HG03280 (cell line): ENCODE data around the gene MGAM2.
"Not testable (repeated sequence)": the region's sequence is repeated elsewhere in the genome, so short reads cannot be mapped to it uniquely, and the experiment has no call there.

Source experiments
- ATAC-seq: cut with Tn5 transposase; IDR thresholded peaks from one replicate; pipeline ENCODE4 v1.9.1; 2021; ENCODE audit warnings: mild to moderate bottlenecking, moderate library complexity; ENCODE audit not compliant: unreplicated experiment

MGAM2 gene

DNA sequence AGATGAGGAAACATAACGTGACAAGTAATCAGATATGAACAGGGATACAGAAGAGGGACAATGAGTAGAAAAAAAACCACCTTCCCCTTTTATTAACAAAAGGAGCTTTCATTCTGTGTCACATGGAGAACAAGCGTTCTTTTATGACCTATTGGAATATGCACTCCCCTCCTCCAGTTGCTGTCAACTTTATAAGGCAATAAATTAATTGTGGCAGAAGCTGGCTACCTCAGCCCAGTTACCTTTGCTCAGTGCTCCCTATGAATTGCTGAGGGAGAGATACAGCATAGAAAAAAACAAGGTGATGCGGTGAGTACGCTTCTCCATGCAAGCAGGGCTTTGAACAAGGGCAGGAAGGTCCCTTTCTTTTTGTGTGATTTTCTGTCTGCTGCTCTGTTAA is at the start of gene MGAM2:
MGAM2 (plus strand) TSS at position 220 of the 400 bp plus-strand sequence. CDS start 5,156 bp downstream, outside the sequence.
- no peak for ATAC-seq

DNA sequence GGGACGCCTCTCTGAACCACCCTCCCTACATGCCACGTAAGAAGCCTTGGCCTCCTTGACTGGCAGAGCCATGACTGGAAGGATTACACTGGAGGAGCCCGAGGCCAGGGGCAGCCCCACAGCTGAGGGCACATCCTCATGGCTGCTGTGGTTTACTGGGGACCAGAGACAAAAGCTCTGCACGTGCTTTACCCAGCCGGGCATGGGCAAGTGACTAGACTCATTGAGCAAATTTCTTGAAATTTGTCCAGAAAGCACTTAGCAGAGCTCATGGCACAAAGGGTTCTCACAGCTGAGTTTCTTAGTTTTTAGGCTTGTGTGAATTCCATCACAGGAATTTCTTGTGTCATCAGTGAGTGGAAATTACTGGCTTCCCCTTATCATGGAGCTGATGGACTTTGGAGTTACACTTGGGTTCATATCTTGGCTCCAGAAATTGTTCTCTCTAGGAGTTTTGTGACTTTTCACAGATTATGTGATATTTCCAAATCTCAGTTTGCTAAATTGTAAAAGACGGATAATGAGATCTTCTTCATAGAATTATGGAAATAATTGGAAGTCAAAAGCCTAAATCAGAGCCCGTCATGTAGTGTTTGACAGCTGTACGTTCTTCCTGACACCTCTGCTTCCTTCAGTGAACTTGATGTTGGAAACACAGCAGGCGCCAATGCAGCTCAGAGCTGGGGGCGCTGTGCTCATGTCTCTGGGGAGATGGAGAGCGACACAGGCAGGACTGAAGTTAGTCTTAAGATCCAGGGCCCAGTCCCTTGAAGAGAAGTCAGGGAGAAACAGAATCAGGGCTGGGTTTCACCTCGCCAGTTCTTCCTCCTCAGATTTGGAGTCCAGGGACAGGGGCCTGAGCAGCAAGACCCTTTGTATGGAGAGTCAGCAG is 47.7 kb upstream of the MGAM2 start:
- ATAC-seq = no peak

DNA sequence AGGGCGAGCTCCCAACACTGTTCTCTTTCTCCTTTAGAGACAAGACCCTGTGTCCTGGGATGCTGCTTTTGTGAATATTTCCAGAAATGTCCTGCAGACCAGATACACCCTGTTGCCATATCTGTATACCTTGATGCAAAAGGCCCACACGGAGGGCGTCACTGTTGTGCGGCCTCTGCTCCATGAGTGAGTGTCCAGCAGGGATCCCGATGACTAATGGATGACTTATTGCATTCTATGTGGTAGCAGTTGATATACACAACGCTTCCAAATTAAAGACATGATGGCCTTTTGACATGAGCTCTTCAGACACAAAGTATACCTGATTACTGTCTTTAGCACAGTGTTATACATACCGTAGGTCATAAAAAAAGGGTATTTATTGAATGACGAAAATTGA is 45.0 kb upstream of the MGAM2 start:
- ATAC-seq = no peak

DNA sequence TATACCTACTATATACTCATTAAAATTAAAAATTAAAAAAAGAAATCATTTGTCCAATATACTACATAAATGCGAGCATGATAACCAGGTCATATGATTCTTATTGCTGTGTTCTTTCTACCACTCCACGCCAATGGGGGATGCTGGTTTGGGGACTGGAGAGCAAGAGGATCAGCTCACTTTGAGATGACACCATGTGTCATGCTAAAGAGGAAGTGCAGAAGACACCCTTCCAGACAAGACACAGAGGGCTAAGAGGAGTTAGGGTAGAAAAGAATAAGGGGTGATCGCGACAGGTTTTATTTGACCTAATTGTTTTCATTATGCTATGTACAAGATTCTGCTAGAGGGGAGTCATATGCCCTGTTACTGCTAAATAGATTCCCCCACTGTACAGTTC is 33.8 kb upstream of the MGAM2 start:
- no peak for ATAC-seq

DNA sequence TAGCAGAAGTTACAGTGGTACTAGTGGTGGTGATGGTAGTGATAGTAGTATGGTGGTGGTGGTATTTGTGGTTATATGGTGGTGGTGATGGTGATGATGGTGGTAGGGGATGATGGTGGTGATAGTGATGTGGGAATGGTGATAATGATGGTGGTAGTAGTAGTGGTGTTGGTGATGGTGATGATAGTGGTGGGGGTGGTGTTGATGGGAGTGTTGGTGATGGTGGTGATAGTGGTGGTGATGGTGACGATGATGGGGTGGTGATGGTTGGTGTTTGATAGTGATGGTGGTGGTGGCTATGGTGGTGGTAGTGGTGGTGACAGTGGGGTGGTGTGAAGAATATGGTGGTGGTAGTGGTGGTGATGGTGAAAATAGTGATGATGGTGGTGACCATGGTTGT is 27.9 kb upstream of the MGAM2 start:
- ATAC-seq = no peak

DNA sequence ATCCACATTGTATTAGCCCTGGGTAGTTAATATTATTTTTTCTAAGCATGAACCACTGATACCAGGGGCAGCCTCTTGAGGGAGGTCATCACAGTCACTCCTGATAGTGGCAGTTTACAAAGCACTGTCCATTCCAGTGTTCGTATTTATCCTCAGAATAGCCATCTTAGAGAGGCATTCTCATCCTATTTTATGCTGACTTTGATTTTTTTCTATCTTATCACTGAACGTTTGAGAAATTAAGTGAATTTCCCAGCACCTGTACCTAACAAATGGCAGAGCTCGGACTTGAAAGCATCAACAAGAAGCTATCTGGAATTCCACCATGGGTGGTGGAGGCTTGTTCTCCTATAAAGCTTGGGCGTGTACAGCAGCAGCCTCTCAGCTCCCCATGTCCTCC is 26.1 kb upstream of the MGAM2 start:
- ATAC-seq = no peak

DNA sequence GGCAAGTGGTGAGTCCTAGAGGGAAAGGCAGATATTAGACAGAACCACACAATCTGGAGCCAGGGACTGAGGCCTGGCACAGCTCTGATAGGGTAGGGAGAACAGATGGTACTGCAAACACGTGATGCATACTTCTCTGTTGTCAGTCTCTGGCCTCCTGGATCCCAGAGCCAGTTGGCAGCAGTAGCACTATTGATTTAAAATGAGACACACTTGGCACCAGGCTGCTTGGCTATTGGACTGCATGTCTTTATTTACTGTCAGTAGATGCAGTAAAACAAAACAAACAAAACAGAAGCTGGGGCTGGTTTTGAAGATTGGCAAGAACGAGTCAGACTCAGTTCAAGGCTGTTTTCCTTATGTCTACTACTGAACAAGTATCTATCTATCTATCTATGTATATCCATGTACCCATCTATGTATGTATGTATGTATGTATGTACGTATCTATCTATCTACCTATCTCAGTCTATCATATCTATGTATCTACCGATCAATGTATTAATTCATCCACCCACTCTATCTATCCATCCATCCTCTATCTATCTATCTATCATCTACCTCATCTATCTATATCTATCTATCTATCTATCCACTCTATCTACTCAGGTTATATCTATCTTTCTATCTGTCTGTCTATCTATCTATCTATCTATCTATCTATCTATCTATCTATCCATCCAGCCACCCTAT is 23.4 kb upstream of the MGAM2 start:
- ATAC-seq = no peak

DNA sequence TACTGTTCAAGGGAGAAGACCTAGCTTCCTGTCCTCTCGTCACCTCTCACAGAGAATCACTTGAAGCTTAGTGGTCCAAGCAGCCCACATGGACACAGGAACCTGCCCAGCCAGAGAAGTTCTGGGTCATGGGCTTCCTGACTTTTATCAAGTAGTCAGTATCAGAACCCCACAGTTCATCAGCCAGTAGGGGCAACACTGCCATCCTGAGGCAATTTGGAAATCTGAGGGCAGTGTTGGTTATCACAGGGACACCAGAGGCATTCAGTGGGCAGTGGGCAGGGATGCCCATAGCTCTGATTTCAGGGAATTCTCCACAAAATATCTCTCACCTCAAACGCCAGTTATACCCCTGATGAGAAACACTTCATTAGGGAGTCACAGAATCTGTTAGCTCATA is 22.5 kb upstream of the MGAM2 start:
- ATAC-seq = no peak

DNA sequence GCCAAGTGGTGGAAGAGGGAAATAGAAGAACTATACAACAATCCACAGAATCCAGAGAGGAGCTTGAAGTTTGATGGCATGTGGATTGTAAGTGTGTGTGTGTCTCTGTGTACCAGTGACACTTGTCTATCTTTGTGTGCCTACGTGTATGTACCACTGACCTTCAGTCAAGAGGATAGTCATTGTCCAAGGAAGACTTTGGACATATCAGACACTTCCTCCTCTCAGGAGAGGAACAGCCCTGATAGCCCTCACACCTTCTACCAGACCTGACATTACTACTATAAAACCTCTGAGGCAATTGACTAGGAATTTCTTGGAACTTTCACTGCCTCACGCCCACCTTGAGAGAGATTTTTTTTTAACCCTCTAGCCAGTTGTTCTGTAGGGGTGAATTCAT is 19.6 kb upstream of the MGAM2 start:
- no peak for ATAC-seq

DNA sequence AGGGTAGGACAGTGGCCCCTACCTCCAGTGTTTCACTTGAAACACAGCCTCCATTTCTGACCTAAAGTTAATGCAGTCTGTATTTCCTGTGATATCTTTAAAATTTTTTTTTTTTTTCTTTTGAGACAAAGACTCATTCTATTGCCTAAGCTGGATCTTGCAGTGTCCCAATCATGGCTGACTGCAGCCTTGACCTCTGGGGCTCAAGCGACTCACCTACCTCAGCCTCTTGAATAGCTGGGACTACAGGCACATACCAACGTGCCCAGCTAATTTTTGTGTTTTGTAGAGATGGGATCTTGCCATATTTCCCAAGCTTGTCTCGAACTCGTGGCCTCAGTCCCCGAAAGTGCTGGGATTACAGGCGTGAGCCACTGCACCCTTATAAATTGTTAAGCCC is 16.7 kb upstream of the MGAM2 start:
- ATAC-seq = no peak

DNA sequence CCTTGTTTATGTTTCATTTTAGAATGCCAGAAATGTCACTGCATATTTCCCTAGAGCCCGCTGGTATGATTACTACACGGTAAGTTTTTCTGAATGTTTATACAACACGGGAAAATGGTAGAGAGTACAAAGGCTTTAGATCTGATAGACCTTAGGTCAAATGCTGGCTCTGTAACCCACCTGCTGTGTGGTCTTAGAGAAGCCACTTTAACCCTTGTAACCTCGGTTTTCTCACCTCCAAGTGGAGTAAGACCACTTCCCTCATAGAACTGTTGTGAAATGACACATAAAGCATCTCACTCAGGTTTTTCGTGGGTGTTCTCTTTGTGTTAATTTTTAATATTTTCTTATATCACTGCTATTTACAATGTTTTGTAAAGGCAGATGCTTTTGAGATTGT is 13.9 kb upstream of the MGAM2 start:
- ATAC-seq = no peak

DNA sequence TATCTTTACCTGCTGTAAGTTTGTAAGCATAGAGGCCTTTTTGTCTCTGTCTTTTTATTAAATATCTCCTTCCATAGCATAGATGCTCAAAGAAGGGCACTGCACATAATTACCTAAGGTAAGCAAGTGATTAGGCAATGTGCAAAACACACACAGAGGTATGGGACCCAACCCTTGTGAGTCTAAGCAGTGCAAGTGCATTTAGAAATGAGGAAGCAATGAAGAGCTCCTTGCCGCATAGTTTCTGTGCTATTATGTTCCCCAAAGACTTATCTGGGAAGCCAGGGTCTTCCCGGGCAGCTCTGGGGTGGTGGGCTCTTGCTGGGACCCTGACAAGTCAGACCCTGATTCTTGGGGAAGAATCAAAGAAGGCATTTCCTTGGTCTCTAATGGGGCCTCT is 13.5 kb upstream of the MGAM2 start:
- ATAC-seq = no peak

DNA sequence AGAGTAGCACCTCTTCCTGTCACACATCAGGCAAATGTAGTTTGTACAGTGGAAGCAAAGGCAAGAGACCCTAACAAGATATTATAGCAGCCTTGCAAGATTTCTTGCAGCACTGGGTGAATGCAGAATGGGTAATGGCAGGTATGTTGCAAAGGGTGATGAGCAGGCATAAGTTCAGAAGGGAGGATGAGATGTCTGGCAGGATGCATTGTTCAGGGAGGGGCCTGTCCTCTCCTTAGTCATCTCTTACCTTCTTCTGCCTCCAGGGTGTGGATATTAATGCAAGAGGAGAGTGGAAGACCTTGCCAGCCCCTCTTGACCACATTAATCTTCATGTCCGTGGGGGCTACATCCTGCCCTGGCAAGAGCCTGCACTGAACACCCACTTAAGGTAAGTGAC is 12.2 kb upstream of the MGAM2 start:
- ATAC-seq = not testable (repeated sequence)

DNA sequence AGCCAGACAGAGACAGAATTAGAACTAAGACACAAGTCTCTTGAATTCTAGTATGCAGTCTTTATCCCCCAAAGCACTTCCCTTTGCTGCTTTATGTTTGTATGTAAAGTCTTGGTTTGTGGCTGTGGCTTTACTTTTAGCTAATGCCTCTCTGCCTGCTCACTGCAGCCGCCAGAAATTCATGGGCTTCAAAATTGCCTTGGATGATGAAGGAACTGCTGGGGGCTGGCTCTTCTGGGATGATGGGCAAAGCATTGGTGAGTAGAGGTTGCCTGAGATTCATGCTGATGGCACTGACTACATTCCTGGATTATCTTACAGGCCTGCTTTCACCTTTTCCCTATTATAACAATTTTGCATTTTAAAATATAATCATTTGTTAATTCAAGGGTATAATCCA is 10.9 kb upstream of the MGAM2 start:
- ATAC-seq = no peak

DNA sequence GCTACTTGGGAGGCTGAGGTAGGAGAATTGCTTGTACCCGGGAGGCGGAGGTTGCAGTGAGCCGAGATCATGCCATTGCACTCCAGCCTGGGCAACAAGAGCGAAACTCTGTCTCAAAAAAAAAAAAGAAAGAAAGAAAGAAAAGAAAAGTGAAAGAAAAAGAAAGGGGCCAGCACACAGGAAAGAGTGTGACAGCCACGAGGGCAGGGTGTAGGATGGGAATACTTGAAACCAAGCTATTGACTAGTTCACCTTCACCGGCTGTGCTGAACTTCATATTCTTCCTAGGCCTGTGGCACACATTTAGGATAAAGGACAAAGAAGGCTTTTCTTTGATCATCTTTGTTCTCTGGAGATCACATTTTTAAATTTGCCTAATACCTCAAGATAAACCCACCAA is 9.7 kb upstream of the MGAM2 start:
- ATAC-seq = not testable (repeated sequence)

DNA sequence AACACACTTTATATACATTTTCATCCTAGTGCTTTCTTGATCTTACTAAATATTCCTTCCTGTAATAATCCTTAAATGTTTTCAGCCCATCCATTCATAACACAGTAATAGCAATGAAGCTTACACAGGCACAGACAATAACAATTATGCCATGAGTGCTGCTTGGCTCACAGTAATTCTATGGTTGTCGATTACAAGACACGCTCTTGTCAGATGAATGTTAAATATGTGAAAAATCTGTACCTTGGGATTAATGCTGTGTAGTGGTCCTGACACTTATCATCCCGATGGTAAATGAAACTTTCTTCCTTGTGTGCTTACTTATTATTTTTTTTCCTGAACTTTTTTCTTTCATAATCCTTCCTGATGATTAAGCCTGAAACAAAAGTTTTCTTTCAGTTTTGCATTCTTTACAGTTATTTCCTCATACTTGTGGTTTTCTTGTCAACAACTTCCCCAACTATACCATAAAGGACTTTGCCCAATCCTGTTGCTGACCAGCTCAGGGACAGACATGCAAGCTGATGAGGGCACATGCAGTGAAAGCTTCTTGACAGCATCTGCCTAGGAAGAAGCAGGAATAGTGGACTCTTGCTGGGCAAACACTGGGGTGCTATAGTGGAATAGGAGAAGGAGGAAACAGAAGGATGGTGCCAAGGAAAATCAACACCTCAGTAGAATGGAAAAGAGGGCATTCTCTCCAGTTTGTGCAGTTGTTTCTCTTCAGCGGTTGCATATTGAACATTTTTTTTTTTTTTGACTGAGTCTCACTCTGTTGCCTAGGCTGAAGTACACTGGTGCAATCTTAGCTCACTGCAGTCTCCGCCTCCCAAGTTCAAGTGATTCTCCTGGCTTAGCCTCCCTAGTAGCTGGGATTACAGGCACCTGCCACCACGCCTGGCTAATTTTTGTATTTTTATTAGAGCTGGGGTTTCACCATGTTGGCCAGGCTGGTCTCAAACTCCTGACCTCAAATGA is 6.7 kb upstream of the MGAM2 start:
- no peak for ATAC-seq

DNA sequence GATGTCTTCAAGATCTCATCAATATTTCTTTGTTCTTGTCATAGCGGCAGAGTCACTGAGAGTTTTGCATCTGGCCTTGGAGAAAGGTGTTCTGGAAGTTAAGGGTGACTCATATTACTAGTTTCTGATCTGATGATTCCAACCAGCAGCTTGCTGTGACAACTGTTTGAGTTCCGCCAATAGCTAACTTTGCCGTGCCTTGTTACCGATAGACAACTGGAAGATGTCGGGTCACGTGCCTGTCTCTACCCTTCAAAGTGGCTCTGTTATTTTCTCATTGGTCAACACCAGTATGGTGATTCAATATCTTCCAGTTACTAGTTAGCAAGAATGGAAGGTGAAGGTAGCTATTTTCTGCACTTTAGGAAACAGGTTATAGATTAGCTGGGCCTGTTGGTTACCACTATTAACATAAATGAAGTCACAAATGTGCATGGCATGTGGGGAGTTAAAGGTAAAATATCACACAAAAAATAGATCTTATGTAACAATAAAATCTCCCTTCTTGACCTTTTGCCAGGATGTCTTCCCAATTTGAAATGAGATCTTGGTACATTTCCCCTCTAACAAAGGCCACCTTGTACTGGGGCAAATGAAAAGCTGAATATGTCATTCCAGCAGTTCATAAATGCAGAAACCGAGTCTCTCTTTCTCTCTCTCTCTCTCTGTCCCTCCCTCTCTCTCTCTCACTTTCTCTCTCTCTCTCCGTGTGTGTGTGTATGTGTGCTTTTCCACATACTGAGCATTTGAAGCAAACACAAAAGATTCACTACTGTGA is 2.6 kb upstream of the MGAM2 start:
- no peak for ATAC-seq

DNA sequence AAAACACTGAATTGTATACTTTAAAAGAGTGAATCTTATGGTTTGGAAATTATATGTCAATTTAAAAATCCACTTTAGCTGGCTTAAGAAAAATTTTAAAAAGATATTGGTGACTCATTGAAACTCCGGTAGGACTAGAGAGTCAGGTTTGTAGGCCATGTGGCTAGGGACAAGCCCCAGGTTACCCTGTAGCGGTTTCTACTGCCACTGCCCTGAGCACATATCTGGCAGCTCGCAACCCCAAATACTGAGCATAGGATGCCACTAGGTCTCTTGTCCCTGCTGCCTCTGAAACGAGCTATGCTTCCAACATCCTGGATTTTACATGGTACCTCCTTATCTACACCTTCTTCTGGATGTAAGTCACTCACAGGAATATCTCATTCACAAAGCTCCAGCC is 1.4 kb upstream of the MGAM2 start:
- ATAC-seq = no peak

DNA sequence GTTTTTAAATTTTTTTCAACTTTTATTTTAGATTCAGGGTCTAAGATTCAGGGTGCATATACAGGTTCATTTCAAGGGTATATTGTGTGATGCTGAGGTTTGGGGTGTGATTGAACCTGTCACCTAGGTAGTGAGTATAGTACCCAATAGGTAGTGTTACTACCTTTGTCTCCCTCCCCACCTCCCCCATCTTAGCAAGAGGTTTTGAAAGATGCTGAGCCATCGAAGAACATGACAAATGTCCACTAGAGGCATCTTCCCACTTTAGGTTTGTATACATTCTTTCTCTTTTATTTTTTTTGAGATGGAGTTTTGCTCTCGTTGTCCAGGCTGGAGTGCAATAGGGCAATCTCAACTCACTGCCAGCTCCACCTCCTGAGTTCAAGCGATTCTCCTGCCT is 880 bp upstream of the MGAM2 start:
- no peak for ATAC-seq

DNA sequence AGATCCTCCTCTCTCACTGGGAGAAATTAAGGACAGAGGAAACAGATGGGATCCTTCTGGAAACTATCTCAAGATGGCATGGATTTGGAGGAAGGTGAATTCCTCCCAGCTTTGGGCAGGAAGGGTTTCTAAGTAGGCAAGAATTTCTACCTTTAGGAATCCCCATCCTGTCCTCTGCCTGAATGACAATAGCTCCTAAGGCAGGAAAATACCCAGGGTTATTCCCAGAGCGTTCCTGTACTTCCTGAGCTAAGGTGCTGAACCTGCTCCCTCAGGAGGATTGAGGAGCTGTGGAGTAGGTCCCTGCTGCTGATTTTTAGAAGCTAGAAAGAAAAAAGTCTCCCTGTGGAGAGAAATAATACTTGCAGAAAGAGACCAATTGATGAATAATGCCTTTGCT is 568 bp downstream of the MGAM2 start:
- ATAC-seq = no peak
